NCI-H82 treated with DMSO at 0.1 percent for 48 hours (cell line): ENCODE results near the gene PTPRG.

Experiments used
- DNase-seq: peaks from one replicate; lab custom pipeline; 2025; ENCODE audit not compliant: unreplicated experiment; lab: John Stamatoyannopoulos, UW

PTPRG gene

GRCh38 chr3:62293051-62293780 is 731.8 kb downstream of the PTPRG start:
- no peak for DNase-seq

DNA sequence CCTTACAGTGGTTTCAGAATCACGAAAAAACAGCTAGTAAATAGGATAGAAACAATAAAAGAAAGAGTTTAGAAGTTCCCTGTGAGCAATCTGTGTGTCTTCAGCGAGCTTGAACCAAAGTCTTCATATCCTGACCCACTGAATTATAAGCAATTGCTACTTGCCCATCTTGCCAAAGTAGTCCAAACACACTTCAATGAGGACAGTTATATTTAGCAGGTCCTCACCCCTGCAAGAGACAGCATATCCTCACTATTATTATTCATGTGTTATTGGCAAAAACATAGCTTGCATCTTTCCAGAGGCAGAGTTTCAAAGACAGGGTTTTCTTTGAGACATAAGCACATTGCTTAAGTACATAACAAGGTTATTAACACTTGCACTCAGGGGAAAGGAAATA is 734.2 kb downstream of the PTPRG start:
- DNase-seq = no peak

DNA sequence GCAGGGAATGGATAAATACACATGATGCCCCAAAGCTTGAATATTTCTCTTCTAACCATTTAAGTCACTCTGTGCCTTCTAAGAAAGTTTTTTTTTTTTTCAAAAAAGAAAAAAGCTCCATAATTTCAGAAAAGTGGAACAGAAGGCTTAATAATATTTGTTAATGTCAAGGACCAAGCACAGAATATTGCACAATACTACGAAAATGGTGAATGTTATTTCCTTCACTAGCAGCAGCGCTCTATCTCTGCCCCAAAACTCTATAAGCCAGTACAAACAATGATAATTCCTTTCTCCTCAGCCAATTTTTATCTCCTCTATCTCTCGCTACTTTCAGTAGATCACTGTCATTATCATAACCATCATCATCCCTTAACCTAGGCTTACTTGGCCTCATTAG is 739.2 kb downstream of the PTPRG start:
- DNase-seq = no peak

- no peak for DNase-seq
These were observed 750.8 kb downstream of the PTPRG start for GRCh38 chr3:62312201-62312600.

DNA sequence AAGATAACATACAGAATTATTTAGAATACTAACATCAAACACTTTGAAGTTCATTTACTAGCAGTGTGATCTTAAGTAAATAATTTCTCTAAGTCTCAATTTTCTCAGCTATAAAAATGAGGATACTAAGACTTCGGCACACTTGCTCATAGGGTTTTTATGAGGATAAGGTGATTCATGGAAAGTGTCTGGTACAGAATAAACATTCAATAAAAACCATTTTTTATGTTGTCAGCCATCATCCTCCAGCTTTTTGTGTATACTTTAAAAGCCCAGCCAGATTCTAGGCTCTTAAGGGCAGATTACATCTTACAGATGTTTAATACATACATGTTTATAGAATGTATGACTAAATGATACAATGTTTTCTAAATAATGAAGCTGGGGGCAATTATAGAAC is 755.2 kb downstream of the PTPRG start:
- DNase-seq = no peak

GRCh38 chr3:62318365-62318751 is 757.0 kb downstream of the PTPRG start:
- no peak for DNase-seq

DNA sequence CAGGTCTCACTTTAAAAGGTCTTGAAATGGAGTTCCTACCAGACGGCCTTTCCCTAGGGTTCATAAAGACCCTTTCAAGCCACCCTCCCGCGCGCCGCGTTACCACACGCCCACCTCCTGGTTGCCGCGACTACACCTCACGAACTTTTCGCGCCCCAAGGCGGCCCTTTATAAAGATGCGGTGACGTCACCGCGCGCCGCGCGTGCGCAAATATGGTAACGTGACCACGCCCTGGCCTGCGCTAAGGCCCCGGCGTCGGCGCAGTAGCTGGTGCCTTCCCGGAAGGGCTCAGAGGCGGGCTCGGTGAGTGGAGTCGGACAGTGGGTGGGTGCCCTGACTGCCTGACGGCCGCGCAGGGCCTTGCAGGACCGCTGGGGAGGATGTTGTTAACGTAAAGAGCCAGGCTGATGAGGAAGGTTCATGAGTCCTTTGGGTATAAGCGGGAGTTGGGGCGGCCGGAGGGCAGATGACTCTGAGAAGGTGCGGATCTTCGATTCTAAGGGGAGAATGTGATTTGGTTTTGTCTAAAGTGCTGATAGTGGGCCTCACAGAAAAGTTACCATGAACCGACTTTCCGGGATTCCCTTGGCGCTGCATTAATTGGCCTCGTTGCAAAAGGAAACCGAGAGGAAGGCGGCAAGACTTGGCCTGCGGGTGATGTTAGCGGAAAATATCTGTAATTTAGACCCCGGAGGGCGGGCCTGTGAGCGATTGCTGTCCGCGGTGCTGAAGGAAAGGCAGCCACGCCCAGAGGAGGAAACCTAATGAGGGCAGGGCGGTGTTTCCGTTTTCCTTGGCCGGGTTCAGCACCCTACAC is 757.6 kb downstream of the PTPRG start:
- DNase-seq = no peak

DNA sequence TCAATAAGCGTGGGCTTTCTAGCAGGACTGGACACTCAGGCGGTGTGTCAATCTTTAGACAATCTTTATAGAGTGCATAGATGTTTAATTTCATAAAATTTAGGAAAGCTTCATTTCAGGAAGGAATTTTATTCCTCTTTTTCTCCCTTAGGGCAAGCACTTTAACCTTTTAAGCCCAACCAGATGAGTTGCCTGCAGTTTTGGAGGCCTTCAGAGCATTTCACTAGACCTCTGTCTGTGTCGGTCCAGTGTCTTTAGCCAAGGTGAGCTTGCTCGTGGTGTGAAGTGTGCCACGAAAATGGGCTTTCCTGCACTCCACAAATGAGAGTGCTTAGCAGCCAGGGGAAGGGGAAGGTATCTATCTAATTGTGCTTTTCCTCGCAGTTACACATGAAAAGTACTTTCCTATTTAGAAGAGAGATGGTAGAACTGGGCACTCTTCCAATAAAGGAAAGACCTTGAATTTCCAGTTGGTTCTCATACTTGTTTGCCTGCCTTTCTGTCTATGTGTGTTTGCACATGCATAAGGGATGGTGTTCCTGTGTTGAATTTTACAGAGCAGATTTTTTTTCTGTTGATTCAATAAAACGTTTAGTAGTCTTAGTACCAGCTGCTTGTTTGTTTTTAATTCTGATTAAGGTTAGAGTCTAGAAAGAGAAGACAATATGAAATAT is 758.3 kb downstream of the PTPRG start:
- no peak for DNase-seq

DNA sequence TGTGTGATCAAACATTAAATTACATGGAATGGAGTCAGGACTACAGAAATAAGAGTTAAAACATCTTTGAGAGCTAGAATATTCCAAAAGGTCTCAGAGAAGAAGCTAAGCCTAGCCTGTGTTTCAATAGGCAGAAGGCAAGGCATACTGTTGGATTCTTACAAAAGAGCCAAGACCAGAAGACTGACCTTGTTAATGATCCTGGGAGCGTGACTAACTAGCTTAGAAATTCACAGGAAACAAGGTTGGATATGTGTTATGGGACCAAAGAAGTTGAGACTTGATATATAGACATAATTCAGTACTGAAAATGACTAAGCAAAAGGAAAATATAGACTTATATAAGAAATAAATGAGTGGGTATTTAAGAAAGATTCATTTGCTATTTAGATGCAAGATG is 761.9 kb downstream of the PTPRG start:
- DNase-seq = no peak

DNA sequence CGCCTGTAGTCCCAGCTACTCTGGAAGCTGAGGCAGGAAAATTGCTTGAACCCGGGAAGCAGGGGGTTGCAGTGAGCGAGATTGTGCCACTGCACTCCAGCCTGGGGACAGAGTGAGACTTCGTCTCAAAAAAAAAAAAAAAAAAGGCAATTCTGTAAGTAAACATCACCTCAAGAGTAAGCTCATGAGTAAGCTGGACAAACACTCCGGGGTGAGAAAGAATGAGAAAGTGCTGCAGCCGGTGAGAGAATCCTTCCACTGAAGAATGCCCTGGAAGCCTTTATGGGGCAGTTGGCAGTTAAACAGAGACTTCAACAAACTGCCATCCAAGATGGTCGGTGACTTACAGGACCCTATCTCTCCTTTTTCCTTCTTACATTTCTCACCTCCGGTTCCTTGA is 764.5 kb downstream of the PTPRG start:
- no peak for DNase-seq

DNA sequence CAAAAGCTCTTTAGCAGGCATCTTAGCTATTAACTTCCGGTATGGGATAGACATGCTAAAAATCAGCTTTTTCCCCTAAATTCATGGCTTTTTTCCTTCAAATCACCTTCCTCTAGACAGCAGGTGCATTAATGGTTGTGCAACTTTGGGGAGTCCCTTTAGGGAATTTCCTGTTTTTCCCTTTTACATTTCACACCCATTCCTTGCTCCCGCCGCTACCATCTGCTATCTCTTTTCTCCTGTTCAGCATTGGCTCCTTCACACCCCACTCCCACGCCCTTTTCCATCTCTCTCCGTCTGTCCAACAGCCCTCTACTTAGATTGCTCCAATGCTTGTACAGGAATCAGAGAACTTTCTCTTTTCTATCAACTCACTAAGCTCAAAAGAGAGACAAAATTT is 768.6 kb downstream of the PTPRG start:
- DNase-seq = no peak

GRCh38 chr3:62332017-62332416 is 770.6 kb downstream of the PTPRG start:
- DNase-seq = no peak

GRCh38 chr3:62332835-62333244 is 771.5 kb downstream of the PTPRG start:
- DNase-seq = peak; percentile 26

GRCh38 chr3:62335196-62335595 is 773.8 kb downstream of the PTPRG start:
- peak; percentile 78 for DNase-seq

DNA sequence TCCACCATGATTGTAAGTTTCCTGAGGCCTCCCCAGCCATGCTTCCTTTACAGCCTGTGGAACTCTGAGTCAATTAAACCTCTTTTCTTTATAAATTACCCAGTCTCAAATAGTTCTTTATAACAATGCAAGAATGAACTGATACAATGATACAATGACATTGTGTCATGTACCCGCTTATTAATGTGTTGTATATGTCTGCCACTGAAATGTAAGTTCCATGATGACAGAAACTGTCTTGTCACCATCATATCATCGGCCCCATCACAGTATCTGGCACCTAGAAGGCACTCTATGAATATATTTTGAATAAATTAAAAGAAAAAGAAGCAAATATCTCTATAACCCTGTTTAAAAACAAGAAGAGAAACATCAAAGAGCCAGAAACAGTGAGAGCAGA is 782.4 kb downstream of the PTPRG start:
- no peak for DNase-seq
